ENCODE measurements around the gene NEURL4.
"Not testable (repeated sequence)": the region's sequence is repeated elsewhere in the genome, so short reads cannot be mapped to it uniquely, and the experiment has no call there.

NEURL4 gene

DNA sequence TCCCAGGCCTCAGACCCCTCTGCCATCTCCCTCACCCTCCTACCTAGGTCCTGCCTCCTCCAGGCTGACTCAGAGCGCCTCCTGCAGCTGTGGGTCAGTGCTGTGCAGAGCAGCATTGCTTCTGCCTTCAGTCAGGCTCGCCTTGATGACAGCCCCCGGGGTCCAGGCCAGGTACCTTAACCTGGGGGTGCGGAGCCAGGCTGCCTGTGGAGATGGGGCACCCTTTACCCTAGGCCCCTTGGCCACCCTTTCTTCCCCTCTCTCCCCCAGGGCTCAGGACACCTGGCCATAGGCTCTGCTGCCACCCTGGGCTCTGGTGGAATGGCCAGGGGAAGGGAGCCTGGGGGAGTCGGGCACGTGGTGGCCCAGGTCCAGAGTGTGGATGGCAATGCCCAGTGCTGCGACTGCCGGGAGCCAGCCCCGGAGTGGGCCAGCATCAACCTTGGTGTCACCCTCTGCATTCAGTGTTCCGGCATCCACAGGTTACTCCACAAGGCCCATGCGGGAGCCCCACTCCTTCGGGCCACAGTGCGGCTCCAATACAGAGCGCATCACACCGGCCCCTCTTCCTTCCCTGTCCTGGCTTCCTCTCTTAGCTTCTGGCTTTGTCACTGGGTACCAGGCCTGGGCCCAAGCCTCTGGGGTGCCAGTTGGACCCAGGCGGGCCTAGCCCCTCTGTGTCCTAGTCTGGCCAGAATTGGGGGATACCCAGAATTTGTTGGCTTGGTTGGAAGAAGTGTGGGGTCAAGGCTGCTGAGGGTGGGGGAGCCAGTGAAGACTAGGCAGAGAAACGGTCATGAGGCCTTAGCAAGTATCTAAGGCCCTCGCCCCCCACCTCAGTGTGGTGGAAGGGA lies 17.9 kb upstream of the NEURL4 start:
- DNase-seq: no peak

DNA sequence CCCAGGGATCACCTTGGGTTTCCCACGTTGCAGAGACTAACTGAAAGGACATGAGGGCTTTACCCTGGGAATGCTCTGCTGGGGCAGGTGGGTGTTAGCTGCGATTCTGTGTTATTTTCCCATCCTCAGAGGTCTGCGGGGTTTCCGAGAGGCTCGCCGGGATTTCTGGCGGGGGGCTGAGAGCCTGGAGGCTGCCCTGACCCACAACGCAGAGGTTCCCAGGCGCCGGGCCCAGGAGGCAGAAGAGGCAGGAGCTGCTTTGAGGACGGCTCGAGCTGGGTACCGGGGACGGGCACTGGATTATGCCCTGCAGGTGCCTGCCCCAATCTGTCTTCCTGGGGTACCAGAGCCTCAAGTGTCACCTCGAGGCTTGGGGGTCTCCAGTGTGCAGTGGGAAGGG lies 14.1 kb upstream of the NEURL4 start:
- DNase-seq: no peak

- DNase-seq: no peak
Measured at GRCh38 chr17:7341842-7342241, 12.7 kb upstream of the NEURL4 start.

GRCh38 chr17:7340179-7340578 lies 11.0 kb upstream of the NEURL4 start:
- no peak for DNase-seq

GRCh38 chr17:7337600-7337999 lies 8.5 kb upstream of the NEURL4 start:
- not testable (repeated sequence) for DNase-seq

- no peak for DNase-seq
Measured at GRCh38 chr17:7336240-7337175, 7.4 kb upstream of the NEURL4 start, which contains the start of gene ACAP1. ACAP1 (plus strand) TSS chr17:7336529; CDS start chr17:7336735, 206 bp downstream.

- not testable (repeated sequence) for DNase-seq
Measured at GRCh38 chr17:7335765-7336164, 6.6 kb upstream of the NEURL4 start.

DNA sequence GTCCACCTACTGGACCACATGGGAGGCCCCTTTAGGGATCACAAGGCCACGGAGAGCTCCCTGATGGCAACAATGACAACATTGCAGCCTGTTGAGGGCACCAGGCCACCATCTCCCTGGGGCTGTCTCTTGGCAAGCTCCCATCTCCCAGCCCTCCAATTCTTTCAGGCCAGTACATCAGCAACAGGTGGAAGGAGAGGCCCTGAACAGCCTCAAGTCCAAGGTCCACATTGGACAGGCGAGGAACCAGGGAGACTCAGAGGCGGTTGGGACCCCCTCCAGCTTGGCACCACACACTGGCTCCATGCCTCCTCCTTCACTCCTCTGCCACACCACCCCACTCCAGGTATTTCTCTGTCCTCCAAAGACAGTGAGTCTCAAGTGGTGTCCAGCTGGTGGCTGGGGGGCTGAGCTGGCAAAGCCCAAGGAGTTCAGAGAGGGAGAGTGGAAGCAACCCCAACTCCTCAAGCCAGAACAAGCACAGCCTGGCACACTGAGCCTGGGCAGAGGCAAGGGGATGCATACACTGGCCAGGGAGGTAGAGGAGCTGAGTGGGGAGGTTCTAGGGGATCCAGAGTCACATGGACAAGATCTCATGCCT lies 5.9 kb upstream of the NEURL4 start:
- DNase-seq: no peak

- not testable (repeated sequence) for DNase-seq
Measured at GRCh38 chr17:7332600-7333069, 3.5 kb upstream of the NEURL4 start.

GRCh38 chr17:7332111-7332510 lies 3.0 kb upstream of the NEURL4 start:
- no peak for DNase-seq

DNA sequence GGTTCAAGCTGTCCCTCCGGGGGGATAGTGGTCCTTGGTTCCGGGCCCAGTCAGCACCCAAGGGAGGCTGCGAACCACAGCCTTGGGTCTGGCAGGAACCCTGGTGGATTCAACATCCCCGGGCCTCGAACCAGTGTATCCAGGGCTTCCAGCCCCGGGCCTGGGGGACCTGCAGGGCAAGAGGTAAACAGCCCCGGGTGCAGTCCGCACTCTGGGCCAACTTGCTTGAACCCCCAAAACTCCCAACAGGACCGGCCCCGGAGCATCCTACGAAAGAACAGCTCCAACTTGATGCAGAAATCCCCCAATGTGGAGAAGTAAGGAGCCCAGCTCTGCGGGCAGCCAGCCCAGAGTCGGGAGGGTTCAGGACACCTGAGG lies 1.5 kb upstream of the NEURL4 start:
- no peak for DNase-seq

DNA sequence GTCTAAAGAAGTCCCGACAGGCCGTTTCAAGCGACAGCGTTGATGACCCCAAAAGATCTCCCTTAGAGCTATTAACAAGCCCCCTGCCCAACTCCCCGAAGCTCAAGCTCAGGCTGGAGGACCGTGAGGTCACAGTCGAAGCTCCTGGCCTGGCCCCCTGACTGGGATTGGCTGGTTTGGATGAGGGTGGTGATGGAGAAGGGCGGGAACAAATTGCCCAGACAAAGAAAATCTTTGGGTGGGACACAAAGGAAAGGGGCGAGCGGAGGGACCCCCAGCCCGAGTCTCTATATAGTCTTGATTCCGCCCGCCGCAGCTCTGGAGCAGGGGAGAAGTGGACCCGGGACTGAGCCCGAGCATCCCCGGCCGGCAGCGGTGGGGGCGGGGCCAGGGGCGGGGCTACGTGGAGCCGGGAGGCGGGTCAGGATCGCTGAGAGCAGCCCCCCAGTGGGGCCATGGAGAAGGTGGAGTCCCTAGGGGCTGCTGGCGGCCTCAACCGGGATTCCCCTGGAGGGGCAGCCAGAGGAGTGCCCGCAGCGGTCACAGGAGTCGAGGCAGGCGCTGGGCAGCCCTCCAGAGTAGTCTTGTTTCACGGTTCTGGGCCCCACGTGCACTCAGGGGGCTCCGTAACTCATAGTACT lies 982 bp upstream of the NEURL4 start:
- peak; percentile 66 for DNase-seq

GRCh38 chr17:7329374-7329996 lies 350 bp upstream of the NEURL4 start:
- peak; percentile 94 for DNase-seq

GRCh38 chr17:7328009-7328408 lies 1.1 kb downstream of the NEURL4 start:
- DNase-seq: no peak

DNA sequence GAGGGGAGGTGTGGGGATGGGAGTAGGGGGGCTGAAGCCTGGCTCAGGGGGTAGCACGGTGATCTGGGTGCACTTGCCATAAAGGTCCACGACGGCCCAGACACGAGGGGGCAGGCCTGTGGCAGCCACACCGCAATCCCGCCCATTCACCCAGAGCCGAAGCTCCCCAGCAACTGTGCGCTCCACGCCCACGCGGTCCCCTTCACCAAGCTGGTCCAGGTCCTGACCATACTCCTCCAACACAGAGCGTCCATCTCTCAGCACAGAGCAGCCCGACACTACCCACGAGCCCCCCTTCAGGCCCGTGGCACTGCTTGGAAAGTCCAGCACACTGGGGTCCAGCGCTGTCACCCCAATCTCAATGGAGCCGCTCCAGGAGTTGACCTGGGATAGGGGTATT lies 1.6 kb downstream of the NEURL4 start:
- DNase-seq: no peak

DNA sequence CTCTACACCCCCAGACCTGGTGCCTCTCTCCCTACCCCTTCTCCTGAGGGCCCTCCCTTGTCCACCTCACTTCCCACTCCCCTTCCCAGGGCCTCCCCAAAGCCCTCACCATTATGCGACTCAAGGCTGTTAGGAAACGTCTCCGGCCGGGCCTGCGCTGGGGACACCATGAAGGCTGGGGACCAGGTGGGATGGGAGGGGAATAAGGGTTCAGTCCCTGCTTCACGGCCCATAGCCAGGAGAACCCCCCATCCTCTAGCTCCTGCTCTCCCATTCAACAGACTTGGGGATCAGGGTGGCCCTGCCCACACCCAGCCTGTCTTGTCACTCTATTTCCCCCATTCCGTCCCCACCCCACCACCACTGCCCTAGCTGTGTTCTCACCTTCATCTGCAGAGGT lies 2.1 kb downstream of the NEURL4 start:
- DNase-seq: no peak

DNA sequence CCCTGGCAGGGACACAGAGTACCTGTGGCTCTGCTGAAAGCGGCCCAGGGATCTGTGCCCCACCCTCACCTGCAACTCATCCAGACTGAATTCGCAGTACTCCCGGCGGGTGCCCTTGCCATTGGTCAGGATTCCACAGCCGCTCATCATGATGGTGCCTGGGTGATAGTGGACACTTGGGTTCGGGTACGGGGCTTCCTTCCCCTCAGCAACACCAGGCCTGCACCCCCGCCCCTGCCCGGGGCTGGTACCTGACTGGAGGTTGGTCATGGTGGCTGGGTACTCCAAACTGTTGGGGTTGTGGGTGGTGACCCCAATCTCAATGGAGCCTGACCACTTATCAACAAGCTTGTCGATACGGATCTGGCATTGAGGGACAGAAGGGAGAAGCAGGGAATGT lies 2.9 kb downstream of the NEURL4 start:
- no peak for DNase-seq

GRCh38 chr17:7325031-7325528 lies 4.1 kb downstream of the NEURL4 start:
- DNase-seq: no peak

- no peak for DNase-seq
Measured at GRCh38 chr17:7324438-7324779, 4.7 kb downstream of the NEURL4 start.

GRCh38 chr17:7323731-7324437 lies 5.3 kb downstream of the NEURL4 start:
- peak; percentile 36 for DNase-seq

GRCh38 chr17:7322520-7323194 lies 6.5 kb downstream of the NEURL4 start:
- no peak for DNase-seq
